ENCODE results near the gene CPT1A. TPM values are rescaled to one million over a fixed set of nuclear protein-coding genes. Genes with fewer than 3 reads are reported as not detected.

The CPT1A gene
- total RNA-seq, 1 experiment from 2014 or later: 36.3 TPM

GRCh38 chr11:68868221-68868835 lies 26.6 kb upstream of the CPT1A start:
- no peaks in the 10 kb centered on the region for H3F3A ChIP-seq (ENCODE audit: insufficient read depth, low read depth)
- H3K9me3 ChIP-seq (ENCODE audit: insufficient read depth, low read depth): peaks cover 11% of the 10 kb centered on the region
- H3K4me1 ChIP-seq (replicated peaks; ENCODE audit: insufficient read depth): no peaks in the 10 kb centered on the region
- H4K20me1 ChIP-seq (ENCODE audit: insufficient read depth): no peaks in the 10 kb centered on the region
- no peaks in the 10 kb centered on the region for H3K36me3 ChIP-seq (ENCODE audit: low read depth)
- ChIA-PET POLR2A (ENCODE audit: unreplicated experiment) (no interaction called here), CTCF (interaction anchor here (1.1 kb wide), 1 partner anchor 109 kb away, joined by 3 read pairs; no protein-coding TSS in a partner anchor)
- no peak overlapping the region for H3K4me2 ChIP-seq
- no peaks in the 10 kb centered on the region for H3K9me2 ChIP-seq (ENCODE audit: insufficient read depth)
- H3K27me3 ChIP-seq (ENCODE audit: insufficient read depth, low read depth): no peaks in the 10 kb centered on the region
- H3K4me3 ChIP-seq: no peak overlapping the region
- no TSS peak for BruUV-seq (replicated peaks)
- no peak overlapping the region for H2AFZ ChIP-seq
- intact Hi-C loops (cut with micrococcal nuclease; ENCODE audit: unreplicated experiment): no loop called here
- H3K27ac ChIP-seq: no peak overlapping the region
- no peak for TF ChIP-seq EZH2 (IDR thresholded peaks at IDR 0.05; ENCODE audit: low read depth)
- TF ChIP-seq, protein P1, sequence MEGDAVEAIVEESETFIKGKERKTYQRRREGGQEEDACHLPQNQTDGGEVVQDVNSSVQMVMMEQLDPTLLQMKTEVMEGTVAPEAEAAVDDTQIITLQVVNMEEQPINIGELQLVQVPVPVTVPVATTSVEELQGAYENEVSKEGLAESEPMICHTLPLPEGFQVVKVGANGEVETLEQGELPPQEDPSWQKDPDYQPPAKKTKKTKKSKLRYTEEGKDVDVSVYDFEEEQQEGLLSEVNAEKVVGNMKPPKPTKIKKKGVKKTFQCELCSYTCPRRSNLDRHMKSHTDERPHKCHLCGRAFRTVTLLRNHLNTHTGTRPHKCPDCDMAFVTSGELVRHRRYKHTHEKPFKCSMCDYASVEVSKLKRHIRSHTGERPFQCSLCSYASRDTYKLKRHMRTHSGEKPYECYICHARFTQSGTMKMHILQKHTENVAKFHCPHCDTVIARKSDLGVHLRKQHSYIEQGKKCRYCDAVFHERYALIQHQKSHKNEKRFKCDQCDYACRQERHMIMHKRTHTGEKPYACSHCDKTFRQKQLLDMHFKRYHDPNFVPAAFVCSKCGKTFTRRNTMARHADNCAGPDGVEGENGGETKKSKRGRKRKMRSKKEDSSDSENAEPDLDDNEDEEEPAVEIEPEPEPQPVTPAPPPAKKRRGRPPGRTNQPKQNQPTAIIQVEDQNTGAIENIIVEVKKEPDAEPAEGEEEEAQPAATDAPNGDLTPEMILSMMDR (conservative IDR thresholded peaks at IDR 0.05): no peak
- no peaks in the 10 kb centered on the region for H3K79me2 ChIP-seq (ENCODE audit: low read depth)
- DNase-seq: no peak

DNA sequence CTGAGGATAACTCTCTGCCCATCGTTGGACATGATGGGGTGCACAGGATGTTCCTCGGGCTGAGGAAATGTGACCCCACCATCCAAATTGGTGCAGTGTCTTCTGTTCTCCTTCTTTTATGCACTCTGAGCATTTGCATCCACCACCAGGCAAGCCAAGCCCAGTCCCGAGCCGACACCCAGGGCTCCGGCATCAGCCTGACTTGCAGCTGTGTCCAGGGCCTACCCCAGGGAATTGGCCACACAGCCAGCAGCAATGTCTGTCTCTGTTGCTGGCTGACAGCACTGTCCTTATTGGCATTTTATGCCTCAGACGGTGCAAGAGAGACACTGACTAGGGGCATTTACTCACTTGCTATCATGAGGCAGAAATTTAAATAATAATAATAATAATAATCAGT lies 25.4 kb upstream of the CPT1A start:
- no peak for DNase-seq
- H3K4me3 ChIP-seq: no peak overlapping the region
- ChIA-PET POLR2A (ENCODE audit: unreplicated experiment) (no interaction called here), CTCF (interaction anchor here (0.7 kb wide), 1 partner anchor 228 kb away, joined by 9 read pairs; no protein-coding TSS in a partner anchor)
- no peaks in the 10 kb centered on the region for H3K27me3 ChIP-seq (ENCODE audit: insufficient read depth, low read depth)
- BruUV-seq (replicated peaks): no TSS peak
- H3K4me2 ChIP-seq: no peak overlapping the region
- no peaks in the 10 kb centered on the region for H3K79me2 ChIP-seq (ENCODE audit: low read depth)
- TF ChIP-seq EZH2 (IDR thresholded peaks at IDR 0.05; ENCODE audit: low read depth): no peak
- TF ChIP-seq, protein P1 (conservative IDR thresholded peaks at IDR 0.05): no peak
- intact Hi-C loops (cut with micrococcal nuclease; ENCODE audit: unreplicated experiment): no loop called here
- no peak overlapping the region for H2AFZ ChIP-seq
- H3K9me2 ChIP-seq (ENCODE audit: insufficient read depth): no peaks in the 10 kb centered on the region
- H3F3A ChIP-seq (ENCODE audit: insufficient read depth, low read depth): no peaks in the 10 kb centered on the region
- H3K4me1 ChIP-seq (replicated peaks; ENCODE audit: insufficient read depth): no peaks in the 10 kb centered on the region
- H3K27ac ChIP-seq: no peak overlapping the region
- no peaks in the 10 kb centered on the region for H4K20me1 ChIP-seq (ENCODE audit: insufficient read depth)
- H3K9me3 ChIP-seq (ENCODE audit: insufficient read depth, low read depth): peaks cover 11% of the 10 kb centered on the region
- no peaks in the 10 kb centered on the region for H3K36me3 ChIP-seq (ENCODE audit: low read depth)

DNA sequence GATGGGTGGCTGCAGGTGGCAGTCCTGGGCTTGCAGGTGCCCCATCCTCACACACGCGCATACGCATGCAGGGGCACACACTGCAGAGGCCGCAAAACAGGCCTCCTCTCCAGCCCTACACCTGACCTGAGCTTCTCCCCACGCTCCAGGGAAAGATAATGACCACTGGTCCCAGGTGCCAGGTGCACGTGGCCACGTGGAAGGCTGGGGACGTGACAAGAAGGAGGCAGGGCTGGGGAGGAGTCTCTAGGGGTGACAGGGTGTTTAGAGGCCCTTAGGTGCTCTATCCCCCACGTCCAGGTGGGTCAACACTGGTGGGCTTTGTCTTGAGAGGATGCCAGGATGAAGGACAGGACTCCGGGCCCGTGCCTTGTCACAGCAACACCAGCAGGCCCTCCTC lies 23.5 kb upstream of the CPT1A start:
- BruUV-seq (replicated peaks): no TSS peak
- CTCF ChIA-PET: no interaction called here

More for the DNA sequence above, 23.5 kb upstream of the CPT1A start:
- Histone ChIP-seq H3K9me2 (ENCODE audit: insufficient read depth) (no peaks in the 10 kb centered on the region), H4K20me1 (ENCODE audit: insufficient read depth) (no peaks in the 10 kb centered on the region), H3K27ac (no peak overlapping the region), H3K79me2 (ENCODE audit: low read depth) (no peaks in the 10 kb centered on the region), H3K9me3 (ENCODE audit: insufficient read depth, low read depth) (peaks cover 11% of the 10 kb centered on the region), H3F3A (ENCODE audit: insufficient read depth, low read depth) (no peaks in the 10 kb centered on the region), H3K4me2 (no peak overlapping the region), H3K4me1 (replicated peaks; ENCODE audit: insufficient read depth) (no peaks in the 10 kb centered on the region), H3K36me3 (ENCODE audit: low read depth) (no peaks in the 10 kb centered on the region), H3K27me3 (ENCODE audit: insufficient read depth, low read depth) (no peaks in the 10 kb centered on the region), H2AFZ (no peak overlapping the region), H3K4me3 (no peak overlapping the region)
- TF ChIP-seq EZH2 (IDR thresholded peaks at IDR 0.05; ENCODE audit: low read depth): no peak
- TF ChIP-seq, protein P1 (conservative IDR thresholded peaks at IDR 0.05): no peak
- intact Hi-C loops (cut with micrococcal nuclease; ENCODE audit: unreplicated experiment): no loop called here
- POLR2A ChIA-PET (ENCODE audit: unreplicated experiment): no interaction called here
- DNase-seq: no peak

All from PC-9 (cell line).